ENCODE results near the gene DLGAP1. TPM values are rescaled to one million over a fixed set of nuclear protein-coding genes. Genes with fewer than 3 reads are reported as not detected.

The DLGAP1 gene
- total RNA-seq, 4 donors from 2014 or later, result 0.13 to 6.2 (median 0.53) TPM

DNA sequence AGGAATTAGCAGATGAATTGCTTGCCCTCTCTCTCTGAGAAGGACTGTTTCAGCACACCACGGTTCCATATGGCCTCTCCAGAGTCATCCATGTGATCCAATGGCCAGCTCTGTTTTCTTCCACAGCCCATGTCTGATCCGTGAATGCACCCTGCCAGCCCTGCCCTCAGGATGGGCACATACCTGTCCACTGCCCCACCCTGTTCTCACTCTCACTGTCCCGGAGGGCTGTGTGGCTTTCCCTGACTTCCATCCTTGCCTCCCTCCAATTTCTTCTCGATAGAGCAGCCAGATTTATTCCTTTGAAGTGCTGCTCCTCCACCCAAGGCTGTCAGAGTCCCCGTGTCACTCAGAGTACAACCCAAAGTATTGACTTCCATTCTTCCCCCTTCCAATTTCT lies 662.0 kb downstream of the DLGAP1 start:
- intact Hi-C loops (cut with DNase I; ENCODE audit: low total_unique reads) (no loop called here), in situ Hi-C loops (cut with MboI; ENCODE audit: low sequenced_read_pairs in 4 of 4) (loop anchor here in 2 of 4 donors (25.0 kb wide), 2 partner anchors 194 to 269 kb away; no protein-coding TSS in a partner anchor)
- no peaks in the 10 kb centered on the region for H3K9me3 ChIP-seq
- DNase-seq, result no peak
- no peak for ATAC-seq
- H3K27me3 ChIP-seq, result no peaks in the 10 kb centered on the region
- no peak for TF ChIP-seq POLR2A (IDR thresholded peaks at IDR 0.05)
- TF ChIP-seq, protein P1, sequence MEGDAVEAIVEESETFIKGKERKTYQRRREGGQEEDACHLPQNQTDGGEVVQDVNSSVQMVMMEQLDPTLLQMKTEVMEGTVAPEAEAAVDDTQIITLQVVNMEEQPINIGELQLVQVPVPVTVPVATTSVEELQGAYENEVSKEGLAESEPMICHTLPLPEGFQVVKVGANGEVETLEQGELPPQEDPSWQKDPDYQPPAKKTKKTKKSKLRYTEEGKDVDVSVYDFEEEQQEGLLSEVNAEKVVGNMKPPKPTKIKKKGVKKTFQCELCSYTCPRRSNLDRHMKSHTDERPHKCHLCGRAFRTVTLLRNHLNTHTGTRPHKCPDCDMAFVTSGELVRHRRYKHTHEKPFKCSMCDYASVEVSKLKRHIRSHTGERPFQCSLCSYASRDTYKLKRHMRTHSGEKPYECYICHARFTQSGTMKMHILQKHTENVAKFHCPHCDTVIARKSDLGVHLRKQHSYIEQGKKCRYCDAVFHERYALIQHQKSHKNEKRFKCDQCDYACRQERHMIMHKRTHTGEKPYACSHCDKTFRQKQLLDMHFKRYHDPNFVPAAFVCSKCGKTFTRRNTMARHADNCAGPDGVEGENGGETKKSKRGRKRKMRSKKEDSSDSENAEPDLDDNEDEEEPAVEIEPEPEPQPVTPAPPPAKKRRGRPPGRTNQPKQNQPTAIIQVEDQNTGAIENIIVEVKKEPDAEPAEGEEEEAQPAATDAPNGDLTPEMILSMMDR (IDR thresholded peaks at IDR 0.05 in 4 of 5, conservative IDR thresholded peaks at IDR 0.05 in 1 of 5), result no peak
- H3K27ac ChIP-seq, result no peak overlapping the region
- no peak overlapping the region for H3K4me3 ChIP-seq
- H3K4me1 ChIP-seq, result no peaks in the 10 kb centered on the region
- no peaks in the 10 kb centered on the region for H3K36me3 ChIP-seq

DNA sequence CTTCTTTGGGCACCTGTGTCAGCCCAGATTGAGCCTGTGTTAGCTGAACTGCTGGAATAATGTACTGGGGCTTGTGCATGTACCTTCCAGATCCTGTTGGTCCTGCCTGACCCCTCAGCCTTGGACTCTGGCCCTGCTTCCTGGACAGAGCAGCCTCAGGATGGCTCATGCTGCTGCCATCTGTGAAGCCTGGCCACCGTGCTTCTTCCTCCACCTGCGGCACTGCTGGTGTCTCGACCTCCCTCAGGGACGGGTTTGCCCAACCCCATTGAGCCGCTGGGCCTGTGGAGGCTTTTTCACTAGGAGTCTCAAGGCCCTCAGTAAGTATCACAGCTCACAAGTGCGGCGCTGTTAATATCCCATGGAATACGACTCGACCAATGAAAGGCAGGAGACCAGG lies 662.4 kb downstream of the DLGAP1 start:
- Histone ChIP-seq H3K27me3 (no peaks in the 10 kb centered on the region), H3K9me3 (no peaks in the 10 kb centered on the region), H3K4me1 (no peaks in the 10 kb centered on the region), H3K4me3 (no peak overlapping the region), H3K36me3 (no peaks in the 10 kb centered on the region), H3K27ac (no peak overlapping the region)
- in situ Hi-C loops (cut with MboI; ENCODE audit: low sequenced_read_pairs in 4 of 4) (loop anchor here in 2 of 4 donors (25.0 kb wide), 2 partner anchors 195 to 270 kb away; no protein-coding TSS in a partner anchor), intact Hi-C loops (cut with DNase I; ENCODE audit: low total_unique reads) (no loop called here)
- TF ChIP-seq, protein P1 (IDR thresholded peaks at IDR 0.05 in 4 of 5, conservative IDR thresholded peaks at IDR 0.05 in 1 of 5), result no peak
- no peak for TF ChIP-seq POLR2A (IDR thresholded peaks at IDR 0.05)
- no peak for DNase-seq
- no peak for ATAC-seq

DNA sequence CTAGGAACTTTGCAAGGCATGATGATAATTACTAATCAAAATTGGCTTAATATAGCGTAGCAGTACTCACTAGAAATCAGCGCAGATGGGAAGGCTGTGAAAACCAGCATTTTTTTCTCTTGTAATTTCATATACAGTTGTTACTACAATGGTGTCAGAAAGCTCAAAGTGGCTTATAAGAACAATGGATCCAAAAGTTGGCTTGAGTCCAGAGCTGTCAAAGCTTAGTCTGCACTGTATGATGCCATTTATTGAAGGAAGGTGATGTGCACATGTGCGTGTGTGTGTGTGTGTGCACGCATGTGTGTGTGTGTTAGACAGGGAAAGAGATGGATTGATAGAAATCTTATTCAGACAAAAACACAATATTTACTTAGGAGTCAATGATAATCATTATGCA lies 663.9 kb downstream of the DLGAP1 start:
- Histone ChIP-seq H3K27me3 (no peaks in the 10 kb centered on the region), H3K9me3 (no peaks in the 10 kb centered on the region), H3K4me3 (no peak overlapping the region), H3K36me3 (no peaks in the 10 kb centered on the region), H3K4me1 (no peaks in the 10 kb centered on the region), H3K27ac (no peak overlapping the region)
- TF ChIP-seq, protein P1 (IDR thresholded peaks at IDR 0.05 in 4 of 5, conservative IDR thresholded peaks at IDR 0.05 in 1 of 5), result no peak
- TF ChIP-seq POLR2A (IDR thresholded peaks at IDR 0.05), result no peak
- ATAC-seq, result no peak
- no peak for DNase-seq
- in situ Hi-C loops (cut with MboI; ENCODE audit: low sequenced_read_pairs in 4 of 4) (loop anchor here in 2 of 4 donors (25.0 kb wide), 2 partner anchors 196 to 271 kb away; no protein-coding TSS in a partner anchor), intact Hi-C loops (cut with DNase I; ENCODE audit: low total_unique reads) (no loop called here)

DNA sequence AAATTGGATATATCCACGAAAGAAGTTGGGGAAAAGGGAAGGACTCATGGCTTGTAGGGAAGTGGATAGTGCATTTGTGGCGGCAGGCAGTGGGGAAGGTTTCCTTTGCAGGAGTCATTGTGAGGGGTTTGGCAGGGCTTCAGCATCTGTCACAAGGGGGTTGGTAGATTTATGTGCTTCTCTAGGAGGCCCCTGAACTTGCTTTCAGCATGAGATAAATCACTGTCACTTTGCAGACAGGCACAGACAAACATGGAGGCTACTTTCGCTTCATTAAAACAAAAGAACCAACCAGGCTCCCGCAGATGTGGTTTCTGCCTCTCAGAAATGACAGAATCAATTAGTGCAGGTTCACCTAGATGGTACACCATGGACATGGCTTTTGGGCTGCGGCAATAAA lies 664.4 kb downstream of the DLGAP1 start:
- Histone ChIP-seq H3K4me3 (no peak overlapping the region), H3K9me3 (no peaks in the 10 kb centered on the region), H3K4me1 (no peaks in the 10 kb centered on the region), H3K27ac (no peak overlapping the region), H3K27me3 (no peaks in the 10 kb centered on the region), H3K36me3 (no peaks in the 10 kb centered on the region)
- in situ Hi-C loops (cut with MboI; ENCODE audit: low sequenced_read_pairs in 4 of 4) (loop anchor here in 2 of 4 donors (25.0 kb wide), 2 partner anchors 197 to 272 kb away; no protein-coding TSS in a partner anchor), intact Hi-C loops (cut with DNase I; ENCODE audit: low total_unique reads) (no loop called here)
- TF ChIP-seq, protein P1 (IDR thresholded peaks at IDR 0.05 in 4 of 5, conservative IDR thresholded peaks at IDR 0.05 in 1 of 5), result no peak
- TF ChIP-seq POLR2A (IDR thresholded peaks at IDR 0.05), result no peak
- no peak for DNase-seq
- ATAC-seq, result no peak

DNA sequence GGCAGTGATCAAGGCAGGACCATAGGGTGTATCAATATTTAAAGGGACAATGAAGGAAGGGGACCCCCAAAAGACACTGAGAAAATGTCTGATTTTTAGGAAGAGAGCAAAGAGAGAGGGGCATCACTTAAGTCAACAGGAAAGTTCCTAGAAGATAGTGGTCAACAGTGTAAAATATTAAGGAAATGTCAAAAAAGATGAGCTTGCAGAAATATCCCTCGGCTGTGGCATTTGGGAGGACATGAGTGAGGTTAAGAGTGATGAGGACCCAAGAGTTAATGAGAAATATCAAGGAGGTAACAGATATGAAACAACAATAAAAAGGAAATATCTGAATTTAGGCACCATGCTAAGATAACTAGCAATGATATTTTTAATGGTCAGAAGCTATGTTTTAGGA lies 665.6 kb downstream of the DLGAP1 start:
- Histone ChIP-seq H3K27me3 (no peaks in the 10 kb centered on the region), H3K4me1 (no peaks in the 10 kb centered on the region), H3K9me3 (no peaks in the 10 kb centered on the region), H3K27ac (no peak overlapping the region), H3K36me3 (no peaks in the 10 kb centered on the region), H3K4me3 (no peak overlapping the region)
- ATAC-seq (no peak), DNase-seq (no peak)
- in situ Hi-C loops (cut with MboI; ENCODE audit: low sequenced_read_pairs in 4 of 4), result loop anchor here in 2 of 4 donors (25.0 kb wide), 2 partner anchors 198 to 273 kb away; no protein-coding TSS in a partner anchor
- no peak for TF ChIP-seq POLR2A (IDR thresholded peaks at IDR 0.05)
- TF ChIP-seq, protein P1 (IDR thresholded peaks at IDR 0.05 in 4 of 5, conservative IDR thresholded peaks at IDR 0.05 in 1 of 5), result no peak
- intact Hi-C loops (cut with DNase I; ENCODE audit: low total_unique reads), result no loop called here
